ENCODE data around the gene SCN2A. TPM values are rescaled to one million over a fixed set of nuclear protein-coding genes. Genes with fewer than 3 reads are reported as not detected.

SCN2A gene
- total RNA-seq, 1 experiment from 2014 or later, result not detected

DNA sequence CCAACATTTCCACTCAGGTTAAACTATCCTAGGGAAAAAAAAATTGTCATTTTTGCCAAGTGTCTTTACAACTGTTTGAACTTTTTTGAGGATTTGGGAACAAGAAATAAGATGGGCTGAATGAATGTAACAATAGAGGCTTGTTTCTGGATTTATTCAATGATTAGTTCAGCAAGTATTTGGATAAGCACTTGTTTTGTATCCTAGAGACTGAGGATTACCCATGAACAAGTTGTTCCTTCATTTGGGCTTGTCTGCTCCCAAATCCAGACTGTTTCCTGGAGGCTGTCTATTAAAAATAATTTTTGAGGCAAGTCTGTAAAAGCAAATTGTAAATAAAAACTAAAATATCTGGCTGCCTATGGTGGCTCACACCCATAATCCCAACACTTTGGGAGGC is 168.3 kb downstream of the SCN2A start:
- no peak for TF ChIP-seq CTCF (IDR thresholded peaks at IDR 0.05; ENCODE audit: insufficient read depth in 1 of 2, low read depth in 1 of 2, low read length in 1 of 2, severe bottlenecking in 1 of 2, unreplicated experiment in 1 of 2)
- no TSS peak for BruUV-seq (replicated peaks)
- Histone ChIP-seq H3K4me3 (ENCODE audit: low read depth, low read length) (no peak overlapping the region), H3K9me3 (no peaks in the 10 kb centered on the region), H3K4me1 (no peaks in the 10 kb centered on the region), H3K27me3 (replicated peaks; ENCODE audit: control insufficient read depth, insufficient read depth, low read length) (no peaks in the 10 kb centered on the region), H3K36me3 (ENCODE audit: control insufficient read depth, insufficient read depth, low read length) (no peaks in the 10 kb centered on the region)
- Mint-ChIP-seq H3K27me3 (ENCODE audit: insufficient read depth, unreplicated experiment) (no peaks in the 10 kb centered on the region), H3K27ac (ENCODE audit: unreplicated experiment) (no peak overlapping the region), H3K4me3 (ENCODE audit: unreplicated experiment) (no peak overlapping the region), H3K9me3 (ENCODE audit: unreplicated experiment) (no peaks in the 10 kb centered on the region), H3K36me3 (ENCODE audit: insufficient read depth, unreplicated experiment) (no peaks in the 10 kb centered on the region), H3K4me1 (ENCODE audit: low read depth, unreplicated experiment) (peaks cover 7% of the 10 kb centered on the region)
- ChIA-PET CTCF (no interaction called here), POLR2A (no interaction called here)
- no peak for DNase-seq
- intact Hi-C loops (cut with micrococcal nuclease; ENCODE audit: unreplicated experiment), result no loop called here

GRCh38 chr2:165408186-165408585 is 169.0 kb downstream of the SCN2A start:
- Histone ChIP-seq H3K9me3 (no peaks in the 10 kb centered on the region), H3K36me3 (ENCODE audit: control insufficient read depth, insufficient read depth, low read length) (no peaks in the 10 kb centered on the region), H3K27me3 (replicated peaks; ENCODE audit: control insufficient read depth, insufficient read depth, low read length) (no peaks in the 10 kb centered on the region), H3K4me1 (no peaks in the 10 kb centered on the region), H3K4me3 (ENCODE audit: low read depth, low read length) (no peak overlapping the region)
- intact Hi-C loops (cut with micrococcal nuclease; ENCODE audit: unreplicated experiment), result no loop called here
- DNase-seq, result no peak
- ChIA-PET POLR2A (no interaction called here), CTCF (no interaction called here)
- no peaks in the 10 kb centered on the region for H3K27me3 Mint-ChIP-seq (ENCODE audit: insufficient read depth, unreplicated experiment)
- TF ChIP-seq CTCF (IDR thresholded peaks at IDR 0.05; ENCODE audit: insufficient read depth in 1 of 2, low read depth in 1 of 2, low read length in 1 of 2, severe bottlenecking in 1 of 2, unreplicated experiment in 1 of 2), result no peak
- no peaks in the 10 kb centered on the region for H3K36me3 Mint-ChIP-seq (ENCODE audit: insufficient read depth, unreplicated experiment)
- H3K4me1 Mint-ChIP-seq (ENCODE audit: low read depth, unreplicated experiment), result peaks cover 7% of the 10 kb centered on the region
- H3K4me3 Mint-ChIP-seq (ENCODE audit: unreplicated experiment), result no peak overlapping the region
- H3K9me3 Mint-ChIP-seq (ENCODE audit: unreplicated experiment), result no peaks in the 10 kb centered on the region
- BruUV-seq (replicated peaks), result no TSS peak
- no peak overlapping the region for H3K27ac Mint-ChIP-seq (ENCODE audit: unreplicated experiment)

DNA sequence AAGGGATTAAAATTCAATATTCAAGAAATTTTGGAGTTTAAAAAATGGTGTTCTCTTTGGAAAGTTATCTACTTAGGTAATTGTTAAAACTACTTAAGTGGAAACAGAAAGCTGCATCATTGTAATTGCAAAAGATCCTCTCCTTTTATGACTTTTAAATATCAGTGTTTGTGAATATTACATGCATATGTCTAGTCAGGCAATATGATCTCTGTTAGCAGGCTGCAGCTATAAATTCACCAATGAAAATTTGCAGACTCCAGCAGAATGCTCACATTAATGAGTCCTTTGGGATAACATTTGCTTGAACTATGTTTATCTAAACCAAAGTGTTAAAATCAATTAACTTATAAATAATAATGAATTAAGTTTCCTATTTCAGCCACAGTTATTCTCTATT is 171.1 kb downstream of the SCN2A start:
- Mint-ChIP-seq H3K27ac (ENCODE audit: unreplicated experiment) (no peak overlapping the region), H3K36me3 (ENCODE audit: insufficient read depth, unreplicated experiment) (no peaks in the 10 kb centered on the region), H3K27me3 (ENCODE audit: insufficient read depth, unreplicated experiment) (no peaks in the 10 kb centered on the region), H3K4me1 (ENCODE audit: low read depth, unreplicated experiment) (peaks cover 7% of the 10 kb centered on the region), H3K4me3 (ENCODE audit: unreplicated experiment) (no peak overlapping the region), H3K9me3 (ENCODE audit: unreplicated experiment) (no peaks in the 10 kb centered on the region)
- intact Hi-C loops (cut with micrococcal nuclease; ENCODE audit: unreplicated experiment), result no loop called here
- Histone ChIP-seq H3K4me3 (ENCODE audit: low read depth, low read length) (no peak overlapping the region), H3K27me3 (replicated peaks; ENCODE audit: control insufficient read depth, insufficient read depth, low read length) (no peaks in the 10 kb centered on the region), H3K9me3 (no peaks in the 10 kb centered on the region), H3K36me3 (ENCODE audit: control insufficient read depth, insufficient read depth, low read length) (no peaks in the 10 kb centered on the region), H3K4me1 (no peaks in the 10 kb centered on the region)
- DNase-seq, result no peak
- CTCF ChIA-PET, result no interaction called here
- BruUV-seq (replicated peaks), result no TSS peak
- POLR2A ChIA-PET, result interaction anchor here (0.7 kb wide), 1 partner anchor 125 kb away, joined by 3 read pairs; no protein-coding TSS in a partner anchor
- TF ChIP-seq CTCF (IDR thresholded peaks at IDR 0.05; ENCODE audit: insufficient read depth in 1 of 2, low read depth in 1 of 2, low read length in 1 of 2, severe bottlenecking in 1 of 2, unreplicated experiment in 1 of 2), result no peak

Measured in Caco-2 (cell line).